HepG2 (cell line): ENCODE results near the gene ARRDC4. TPM values are rescaled to one million over a fixed set of nuclear protein-coding genes. Genes with fewer than 3 reads are reported as not detected.

Experiments used
- CBX5 ChIP-seq: sonication (generic); formaldehyde crosslinking; IDR thresholded peaks from 2 replicates; pipeline ENCODE4 v1.4.0; 2020; ENCODE audit warnings: missing genetic modification reagents, borderline replicate concordance
- DBP ChIP-seq: sonication (generic); formaldehyde crosslinking; IDR thresholded peaks from 2 replicates; pipeline ENCODE4 v1.4.0; 2020; ENCODE audit warnings: missing genetic modification reagents; ENCODE audit errors: not compliant biosample characterization
- HCFC1 ChIP-seq: fragments of 150-350 bp; IDR thresholded peaks from 2 replicates; pipeline ENCODE4 v1.6.1; 2014; ENCODE audit warnings: low read depth, low read length
- HDAC2 ChIP-seq: sonication (generic); formaldehyde crosslinking; IDR thresholded peaks from 2 replicates; pipeline ENCODE4 v1.4.0; 2020; ENCODE audit warnings: missing genetic modification reagents
- HNF4A ChIP-seq: sonication (generic); formaldehyde crosslinking; IDR thresholded peaks from 2 replicates; pipeline ENCODE4 v1.4.0; 2020; ENCODE audit warnings: missing genetic modification reagents
- KLF9 ChIP-seq: IDR thresholded peaks from 2 replicates; pipeline ENCODE4 v1.6.1; 2016; ENCODE audit warnings: low read depth
- MAFK ChIP-seq, 2 experiments: IDR thresholded peaks in 1 of 2; conservative IDR thresholded peaks in 1 of 2; 2 replicates each; pipeline ENCODE4 v1.6.1; 2011; ENCODE audit warnings: improper control_type of control experiment in 2 of 2, low read length in 2 of 2
- NFIC ChIP-seq: IDR thresholded peaks from 2 replicates; pipeline ENCODE4 v1.6.1; 2012; ENCODE audit warnings: mild to moderate bottlenecking, low read length, inconsistent platforms
- NFYB ChIP-seq: sonication (generic); formaldehyde crosslinking; IDR thresholded peaks from 2 replicates; pipeline ENCODE4 v1.4.0; 2020; ENCODE audit warnings: missing genetic modification reagents
- POGZ ChIP-seq: sonication (generic); formaldehyde crosslinking; IDR thresholded peaks from 2 replicates; pipeline ENCODE4 v1.4.0; 2020; ENCODE audit warnings: mild to moderate bottlenecking, missing genetic modification reagents
- SMYD3 ChIP-seq: sonication (generic); formaldehyde crosslinking; IDR thresholded peaks from 2 replicates; pipeline ENCODE4 v1.8.1; 2023; ENCODE audit warnings: mild to moderate bottlenecking, missing genetic modification reagents
- SRF ChIP-seq: IDR thresholded peaks from 2 replicates; pipeline ENCODE4 v1.6.1; 2011; ENCODE audit warnings: mild to moderate bottlenecking, low read depth, low read length, moderate library complexity
- TCF7 ChIP-seq: sonication (generic); IDR thresholded peaks from 2 replicates; pipeline ENCODE4 v1.6.1; 2016; ENCODE audit warnings: antibody characterized with exemption, low read depth
- THAP11 ChIP-seq: IDR thresholded peaks from 2 replicates; pipeline ENCODE4 v1.6.1; 2016; ENCODE audit warnings: missing biosample characterization, missing genetic modification reagents
- ZBTB20 ChIP-seq: sonication (generic); formaldehyde crosslinking; IDR thresholded peaks from 2 replicates; pipeline ENCODE4 v1.8.1; 2023; ENCODE audit warnings: missing genetic modification reagents, low read depth, mild to moderate bottlenecking, borderline replicate concordance
- ZFP82 ChIP-seq: sonication (generic); formaldehyde crosslinking; IDR thresholded peaks from 2 replicates; pipeline ENCODE4 v1.5.1; 2020; ENCODE audit warnings: mild to moderate bottlenecking, missing genetic modification reagents, borderline replicate concordance
- ZNF17 ChIP-seq: sonication (generic); formaldehyde crosslinking; IDR thresholded peaks from 2 replicates; pipeline ENCODE4 v1.5.0; 2020; ENCODE audit warnings: mild to moderate bottlenecking, missing genetic modification reagents
- ZNF18 ChIP-seq: sonication (generic); formaldehyde crosslinking; IDR thresholded peaks from 2 replicates; pipeline ENCODE4 v1.8.0; 2022; ENCODE audit warnings: mild to moderate bottlenecking, missing genetic modification reagents; ENCODE audit not compliant: insufficient replicate concordance
- ZNF20 ChIP-seq: sonication (generic); formaldehyde crosslinking; IDR thresholded peaks from 2 replicates; pipeline ENCODE4 v1.4.0; 2020; ENCODE audit warnings: mild to moderate bottlenecking, moderate library complexity, missing genetic modification reagents
- ZNF263 ChIP-seq: sonication (generic); formaldehyde crosslinking; IDR thresholded peaks from 2 replicates; pipeline ENCODE4 v1.4.0; 2020; ENCODE audit warnings: missing genetic modification reagents
- ZNF382 ChIP-seq: sonication (generic); formaldehyde crosslinking; IDR thresholded peaks from 2 replicates; pipeline ENCODE4 v1.5.0; 2020; ENCODE audit warnings: missing genetic modification reagents, mild to moderate bottlenecking, borderline replicate concordance
- ZNF576 ChIP-seq: sonication (generic); formaldehyde crosslinking; IDR thresholded peaks from 2 replicates; pipeline ENCODE4 v1.4.0; 2020; ENCODE audit warnings: mild to moderate bottlenecking, missing genetic modification reagents
- ZNF713 ChIP-seq: sonication (generic); formaldehyde crosslinking; IDR thresholded peaks from 2 replicates; pipeline ENCODE4 v1.4.0; 2020; ENCODE audit warnings: mild to moderate bottlenecking, missing genetic modification reagents
- polyA plus RNA-seq, 8 experiments: library from polyadenylated mRNA; depleted of rRNA in 3 of 8; stranded (reverse) in 7 of 8; unstranded in 1 of 8; fragments of >200 nt; fragmentation: Illumina TruSeq in 4 of 8; extraction: Trizol in 4 of 8; gene quantifications; 2 replicates each; pipeline versions ENCODE4 v1.2.1 to v1.2.3, GENCODE V29; 2011 to 2016; ENCODE audit warnings: low read depth in 4 of 8, missing spikeins in 1 of 8, mixed read lengths in 1 of 8; ENCODE audit not compliant: insufficient read depth in 1 of 8
- total RNA-seq, 5 experiments: library from RNA; depleted of rRNA; stranded (reverse); fragments of >200 nt; fragmentation: Illumina TruSeq; extraction: Trizol; gene quantifications; 2 replicates each; pipeline ENCODE4 v1.2.3, GENCODE V29; 2016; ENCODE audit warnings: low read depth in 1 of 5
- TF ChIP-seq, protein P1 (sequence below): sonication (generic); formaldehyde crosslinking; IDR thresholded peaks from 2 replicates; pipeline ENCODE4 v1.4.0; 2020; ENCODE audit warnings: mild to moderate bottlenecking, missing genetic modification reagents

Gene ARRDC4
- total and polyA plus RNA-seq, 2 of the 13 experiments (the other 11 are each of a cell fraction or from before 2014, with no cell fraction given) = 1.5 to 2.5 TPM

GRCh38 chr15:97960364-97961066, at the start of gene ARRDC4 (continued):
- TF ChIP-seq, protein P1, sequence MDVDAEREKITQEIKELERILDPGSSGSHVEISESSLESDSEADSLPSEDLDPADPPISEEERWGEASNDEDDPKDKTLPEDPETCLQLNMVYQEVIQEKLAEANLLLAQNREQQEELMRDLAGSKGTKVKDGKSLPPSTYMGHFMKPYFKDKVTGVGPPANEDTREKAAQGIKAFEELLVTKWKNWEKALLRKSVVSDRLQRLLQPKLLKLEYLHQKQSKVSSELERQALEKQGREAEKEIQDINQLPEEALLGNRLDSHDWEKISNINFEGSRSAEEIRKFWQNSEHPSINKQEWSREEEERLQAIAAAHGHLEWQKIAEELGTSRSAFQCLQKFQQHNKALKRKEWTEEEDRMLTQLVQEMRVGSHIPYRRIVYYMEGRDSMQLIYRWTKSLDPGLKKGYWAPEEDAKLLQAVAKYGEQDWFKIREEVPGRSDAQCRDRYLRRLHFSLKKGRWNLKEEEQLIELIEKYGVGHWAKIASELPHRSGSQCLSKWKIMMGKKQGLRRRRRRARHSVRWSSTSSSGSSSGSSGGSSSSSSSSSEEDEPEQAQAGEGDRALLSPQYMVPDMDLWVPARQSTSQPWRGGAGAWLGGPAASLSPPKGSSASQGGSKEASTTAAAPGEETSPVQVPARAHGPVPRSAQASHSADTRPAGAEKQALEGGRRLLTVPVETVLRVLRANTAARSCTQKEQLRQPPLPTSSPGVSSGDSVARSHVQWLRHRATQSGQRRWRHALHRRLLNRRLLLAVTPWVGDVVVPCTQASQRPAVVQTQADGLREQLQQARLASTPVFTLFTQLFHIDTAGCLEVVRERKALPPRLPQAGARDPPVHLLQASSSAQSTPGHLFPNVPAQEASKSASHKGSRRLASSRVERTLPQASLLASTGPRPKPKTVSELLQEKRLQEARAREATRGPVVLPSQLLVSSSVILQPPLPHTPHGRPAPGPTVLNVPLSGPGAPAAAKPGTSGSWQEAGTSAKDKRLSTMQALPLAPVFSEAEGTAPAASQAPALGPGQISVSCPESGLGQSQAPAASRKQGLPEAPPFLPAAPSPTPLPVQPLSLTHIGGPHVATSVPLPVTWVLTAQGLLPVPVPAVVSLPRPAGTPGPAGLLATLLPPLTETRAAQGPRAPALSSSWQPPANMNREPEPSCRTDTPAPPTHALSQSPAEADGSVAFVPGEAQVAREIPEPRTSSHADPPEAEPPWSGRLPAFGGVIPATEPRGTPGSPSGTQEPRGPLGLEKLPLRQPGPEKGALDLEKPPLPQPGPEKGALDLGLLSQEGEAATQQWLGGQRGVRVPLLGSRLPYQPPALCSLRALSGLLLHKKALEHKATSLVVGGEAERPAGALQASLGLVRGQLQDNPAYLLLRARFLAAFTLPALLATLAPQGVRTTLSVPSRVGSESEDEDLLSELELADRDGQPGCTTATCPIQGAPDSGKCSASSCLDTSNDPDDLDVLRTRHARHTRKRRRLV (CRISPR knock-in tag) = no peak
- TF ChIP-seq CBX5 (CRISPR knock-in tag) = no peak
- TF ChIP-seq ZNF18 = no peak
- no peak for TF ChIP-seq SMYD3
- no peak for TF ChIP-seq ZNF17 (CRISPR knock-in tag)
- no peak for TF ChIP-seq ZNF713 (CRISPR knock-in tag)
- TF ChIP-seq KLF9 (CRISPR knock-in tag) = 0 out of 2 replicates have a peak, but pooled peaks have one; percentile 65
- TF ChIP-seq MAFK (conservative IDR thresholded peaks at IDR 0.05 in 1 of 2, IDR thresholded peaks at IDR 0.05 in 1 of 2; ENCODE audit: low read length in 2 of 2) = no peak
- no peak for TF ChIP-seq HNF4A (CRISPR knock-in tag)
- no peak for TF ChIP-seq SRF
- TF ChIP-seq POGZ (CRISPR knock-in tag) = peak; percentile 98
- no peak for TF ChIP-seq NFIC
- TF ChIP-seq ZFP82 (CRISPR knock-in tag) = peak; percentile 7; the same call in 1 of the 2 replicates
- no peak for TF ChIP-seq ZNF263 (CRISPR knock-in tag)
- TF ChIP-seq ZNF20 (CRISPR knock-in tag) = no peak
- TF ChIP-seq HCFC1 = no peak
- TF ChIP-seq TCF7 = no peak
- TF ChIP-seq NFYB (CRISPR knock-in tag) = peak; percentile 100
- peak; percentile 87 for TF ChIP-seq THAP11 (CRISPR knock-in tag)
- TF ChIP-seq ZBTB20 = no peak
- no peak for TF ChIP-seq ZNF382
- TF ChIP-seq DBP (CRISPR knock-in tag) = no peak
- no peak for TF ChIP-seq ZNF576 (CRISPR knock-in tag)
- TF ChIP-seq HDAC2 (CRISPR knock-in tag) = peak; percentile 45; the same call in 1 of the 2 replicates
